ENCODE measurements around the gene TRERF1.

Gene TRERF1

DNA sequence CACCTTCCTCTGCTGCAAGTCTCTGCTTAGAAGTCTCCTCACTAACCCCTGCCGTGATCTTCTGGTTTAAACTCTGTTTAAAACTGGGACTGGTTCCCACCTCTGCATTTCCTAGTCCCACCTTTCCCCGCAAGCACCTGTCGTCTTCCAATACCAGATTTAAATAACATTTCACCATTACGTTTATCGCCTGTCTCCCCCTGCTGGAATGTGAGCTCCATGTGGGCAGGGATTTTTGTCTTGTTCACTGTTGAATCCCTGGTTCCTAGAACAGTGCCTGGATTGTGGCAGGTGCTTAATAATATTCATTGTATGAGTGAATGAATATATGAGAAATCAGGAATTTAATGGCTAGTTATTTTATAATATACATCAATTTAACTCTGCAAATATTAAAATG is 275.9 kb downstream of the TRERF1 start:
- no peak for DNase-seq
